Heart right ventricle (tissue), 16 donors: Measurements from ENCODE around the gene CDT1. TPM values are rescaled to one million over a fixed set of nuclear protein-coding genes. Genes with fewer than 3 reads are reported as not detected.

ENCODE experiments used
- ATAC-seq, 8 donors: fragments of 200-7000 bp; cut with Tn5 transposase; one replicate each; pipeline ENCODE4 v1.9.1; 2020; ENCODE audit warnings: mild to moderate bottlenecking in 8 of 8, moderate library complexity in 8 of 8, moderate number of reproducible peaks in 1 of 8
- DNase-seq, 2 donors: peaks; one replicate each; pipeline ENCODE4 v3.0.0-alpha.2; 2020
- H3K27ac ChIP-seq, 10 donors: fragments of 200-600 bp; sonication (generic) in 2 of 10; one replicate each; pipeline versions ENCODE4 v1.5.0 to v1.8.0; 2020 to 2022; ENCODE audit warnings: mild to moderate bottlenecking in 3 of 10
- H3K27me3 ChIP-seq, 7 donors: fragments of 200-600 bp; one replicate each; pipeline ENCODE4 v1.8.0; 2021 to 2022; ENCODE audit warnings: mild to moderate bottlenecking in 2 of 7
- H3K36me3 ChIP-seq, 9 donors: fragments of 200-600 bp; sonication (generic) in 1 of 9; one replicate each; pipeline versions ENCODE4 v1.5.0 to v1.8.0; 2020 to 2022; ENCODE audit warnings: mild to moderate bottlenecking in 2 of 9
- H3K4me1 ChIP-seq, 9 donors: fragments of 200-600 bp; sonication (generic) in 1 of 9; one replicate each; pipeline versions ENCODE4 v1.5.0 to v1.8.0; 2020 to 2022; ENCODE audit warnings: mild to moderate bottlenecking in 4 of 9
- H3K4me3 ChIP-seq, 10 donors: fragments of 200-600 bp; sonication (generic) in 2 of 10; one replicate each; pipeline versions ENCODE4 v1.5.0 to v1.8.0; 2020 to 2022; ENCODE audit warnings: mild to moderate bottlenecking in 7 of 10, moderate library complexity in 2 of 10
- H3K9me3 ChIP-seq, 11 donors: fragments of 200-600 bp in 10 of 11; sonication (generic) in 2 of 11; one replicate each; pipeline versions ENCODE4 v1.5.0 to v1.8.0; 2013 to 2022; ENCODE audit warnings: mild to moderate bottlenecking in 2 of 11, control low read depth in 1 of 11, moderate library complexity in 1 of 11
- CTCF ChIP-seq, 9 donors: fragments of 200-600 bp; sonication (generic) in 2 of 9; IDR thresholded peaks; one replicate each; pipeline versions ENCODE4 v1.5.0 to v1.8.0; 2021 to 2022; ENCODE audit warnings: antibody characterized with exemption in 9 of 9, mild to moderate bottlenecking in 5 of 9, moderate library complexity in 1 of 9
- WGBS, 2 donors: extraction: QIAGEN DNeasy Blood & Tissue Kit; methylation state at CpG; one replicate each; pipeline ENCODE4 v1.1.7; 2013; ENCODE audit warnings: inconsistent platforms in 1 of 2; 5-methylcytosine and 5-hydroxymethylcytosine counted together
- intact Hi-C, 10 donors: fragments of 100-400 bp; cut with DNase I; formaldehyde crosslinking; loops; one replicate each; pipeline versions ENCODE4 v1.11.1 to v1.14.2; 2022
- long read RNA-seq, 3 donors: library from polyadenylated mRNA; unstranded; transcript quantifications; one replicate each; pipeline ENCODE4 v2.0.0, GENCODE V29; 2020 to 2021
- polyA plus RNA-seq, 2 donors: library from polyadenylated mRNA; stranded (reverse); fragments of 200-250 nt; gene quantifications; one replicate each; pipeline ENCODE4 v1.2.3, GENCODE V29; 2013
- total RNA-seq, 10 donors: library from RNA; stranded (reverse); fragmentation: NEBNext Ultra II Directional in 3 of 10; extraction: Animal tissue kit (Norgen Biotek cat#: 25700) in 3 of 10; gene quantifications; one replicate each; pipeline versions ENCODE4 v1.2.1 to v1.2.4, GENCODE V29; 2021 to 2023
- donor health status: Arrhythmogenic right ventricular cardiomyopathy.
- donor health status: ischemic (EF 13 %, LVEDD 7.1; RV severe dilation, severe dysfunction).
- donor health status: healthy with polysubstance abuse.
- donor health status: DM: no; HTN: yes; CAD: no.
- donor health status: DM: no; HTN: no; CAD: no.
- donor health status: ischemic (EF 25% LVEDD 6.9; RV normal size, moderate dysfunction).
- donor health status: ischemic (EF 25% LVEDD 5.7; RV mildly dilated, moderate dysfunction).
- donor health status: healthy.
- donor health status: DM: yes; HTN: yes; CAD: no.
- donor health status: Ischemic cardiomyopathy.
- donor health status: ischemic (EF 35%, LVEDD 5.7; RV mildly dilated, moderate dysfunction).
- donor health status: nonischemic (EF 11% LVEDD 7.7; RV severe dilation, severe dysfunction).
- donor health status: DM: yes; HTN: yes; CAD: no.
- donor health status: PGD.
- donor health status: ischemic (EF 29% LVEDD 5.4; RV normal size, mild dysfunction).
- donor health status: nonischemic (EF 23%, LVEDD 6.1; RV moderate dilation, normal function).

CDT1 gene
- total RNA-seq, result 1 to 10 TPM in 4 of 10 donors, under 1 TPM in 6; 0.21 to 2.6 (median 0.58) TPM
- under 1 TPM; 0.15 to 0.22 TPM for polyA plus RNA-seq
- long read RNA-seq, donor 1, partial matches to known transcripts, result 0 of 1 reads
- long read RNA-seq, donor 1, other reads (novel, unspliced or antisense), result 0 of 1 reads
- long read RNA-seq, donor 2, partial matches to known transcripts, result 2 of 2 reads
- long read RNA-seq, donor 2, other reads (novel, unspliced or antisense), result 0 of 2 reads
- long read RNA-seq, donor 3, result 0 reads

GRCh38 chr16:88803264-88803987 is at the start of gene CDT1:
Gene CDT1 (plus strand): TSS chr16:88803789. CDS start chr16:88803832, 43 bp downstream.
- Histone ChIP-seq H3K4me3 (peak within 1 kb of the TSS in 9 of 10 donors; percentile 50 to 83 (median 72)), H3K36me3 (peaks cover 0 to 16% (median 0%) of the 10 kb centered on the region in 9 donors), H3K4me1 (peaks cover 0 to 30% (median 15%) of the 10 kb centered on the region in 9 donors), H3K27me3 (no peaks in the 10 kb centered on the region), H3K9me3 (no peaks in the 10 kb centered on the region), H3K27ac (peak within 1 kb of the TSS in 9 of 10 donors; percentile 4 to 81 (median 62))
- intact Hi-C loops, result no loop called here
- 0 to 1% methylated on average over 93 to 97 of the region's 98 CpGs for WGBS, 2 donors
- ATAC-seq (peak; percentile 49 to 84 (median 74)), DNase-seq (peak; percentile 80 to 89)
- TF ChIP-seq CTCF (IDR thresholded peaks at IDR 0.05), result no peak

- no peak for DNase-seq
- TF ChIP-seq CTCF (IDR thresholded peaks at IDR 0.05), result no peak
- intact Hi-C loops, result no loop called here
- Histone ChIP-seq H3K27me3 (no peaks in the 10 kb centered on the region), H3K9me3 (peaks cover 0 to 11% (median 0%) of the 10 kb centered on the region in 11 donors), H3K36me3 (peaks cover 0 to 8% (median 0%) of the 10 kb centered on the region in 9 donors), H3K4me1 (peaks cover 0 to 22% (median 4%) of the 10 kb centered on the region in 9 donors), H3K4me3 (no peak overlapping the region), H3K27ac (no peak overlapping the region)
- WGBS, 2 donors, result 94 to 95% methylated on average over 28 of the region's 28 CpGs
- ATAC-seq, result no peak
Measured at GRCh38 chr16:88754109-88754911, 49.3 kb upstream of the CDT1 start.

GRCh38 chr16:88754912-88755744 is 48.5 kb upstream of the CDT1 start:
- peaks cover 0 to 31% (median 9%) of the 10 kb centered on the region in 9 donors for H3K4me1 ChIP-seq
- WGBS, 2 donors, result 75 to 85% methylated on average over 42 of the region's 42 CpGs
- peak in 5 of 9 donors; percentile 8 to 38 (median 19) for TF ChIP-seq CTCF (IDR thresholded peaks at IDR 0.05)
- no peak overlapping the region for H3K4me3 ChIP-seq
- H3K9me3 ChIP-seq, result peaks cover 0 to 11% (median 0%) of the 10 kb centered on the region in 11 donors
- peaks cover 0 to 8% (median 0%) of the 10 kb centered on the region in 9 donors for H3K36me3 ChIP-seq
- no peaks in the 10 kb centered on the region for H3K27me3 ChIP-seq
- H3K27ac ChIP-seq, result no peak overlapping the region
- no peak for DNase-seq
- intact Hi-C loops, result no loop called here
- ATAC-seq, result peak in 3 of 8 donors; percentile 14 to 46 (median 16)
